Measurements from ENCODE around the gene PLCH1. TPM values are rescaled to one million over a fixed set of nuclear protein-coding genes. Genes with fewer than 3 reads are reported as not detected.

The PLCH1 gene
- polyA plus RNA-seq, 1 donor, result 7.4 TPM

- Histone ChIP-seq H3K4me1 (ENCODE audit: control insufficient read depth, insufficient read depth, low read length) (peaks cover 9% of the 10 kb centered on the region), H3K9me3 (ENCODE audit: control insufficient read depth, low read depth, low read length) (no peaks in the 10 kb centered on the region), H3K36me3 (ENCODE audit: control insufficient read depth, insufficient read depth, low read length) (no peaks in the 10 kb centered on the region), H3K27me3 (ENCODE audit: control insufficient read depth, insufficient read depth, low read length) (peaks cover 16% of the 10 kb centered on the region), H3K27ac (ENCODE audit: low read length) (peak overlapping the region; percentile 55), H3K4me3 (ENCODE audit: low read length) (peak overlapping the region; percentile 83)
- DNase-seq, result peak; percentile 49 to 70
- WGBS (ENCODE audit: insufficient coverage, low lambda C conversion rate), result no CpG with 5 or more reads among the region's 48 CpGs
Observed at GRCh38 chr3:155744010-155744625, 753 bp downstream of the PLCH1 start.

- H3K36me3 ChIP-seq (ENCODE audit: control insufficient read depth, insufficient read depth, low read length), result no peaks in the 10 kb centered on the region
- H3K9me3 ChIP-seq (ENCODE audit: control insufficient read depth, low read depth, low read length), result no peaks in the 10 kb centered on the region
- DNase-seq, result peak in 1 of 2 donors; percentile 74
- WGBS (ENCODE audit: insufficient coverage, low lambda C conversion rate), result no CpG with 5 or more reads among the region's 8 CpGs
- peaks cover 8% of the 10 kb centered on the region for H3K4me1 ChIP-seq (ENCODE audit: control insufficient read depth, insufficient read depth, low read length)
- peak overlapping the region; percentile 55 for H3K27ac ChIP-seq (ENCODE audit: low read length)
- peaks cover 16% of the 10 kb centered on the region for H3K27me3 ChIP-seq (ENCODE audit: control insufficient read depth, insufficient read depth, low read length)
- peak overlapping the region; percentile 83 for H3K4me3 ChIP-seq (ENCODE audit: low read length)
Observed at GRCh38 chr3:155743606-155744005, 1.3 kb downstream of the PLCH1 start.

- peaks cover 16% of the 10 kb centered on the region for H3K27me3 ChIP-seq (ENCODE audit: control insufficient read depth, insufficient read depth, low read length)
- H3K4me1 ChIP-seq (ENCODE audit: control insufficient read depth, insufficient read depth, low read length), result peaks cover 8% of the 10 kb centered on the region
- no peak for DNase-seq
- no peaks in the 10 kb centered on the region for H3K9me3 ChIP-seq (ENCODE audit: control insufficient read depth, low read depth, low read length)
- H3K4me3 ChIP-seq (ENCODE audit: low read length), result no peak overlapping the region
- H3K27ac ChIP-seq (ENCODE audit: low read length), result no peak overlapping the region
- no peaks in the 10 kb centered on the region for H3K36me3 ChIP-seq (ENCODE audit: control insufficient read depth, insufficient read depth, low read length)
- WGBS (ENCODE audit: insufficient coverage, low lambda C conversion rate), result no CpG with 5 or more reads among the region's 5 CpGs
Observed at GRCh38 chr3:155742349-155742965, 2.4 kb downstream of the PLCH1 start.

DNA sequence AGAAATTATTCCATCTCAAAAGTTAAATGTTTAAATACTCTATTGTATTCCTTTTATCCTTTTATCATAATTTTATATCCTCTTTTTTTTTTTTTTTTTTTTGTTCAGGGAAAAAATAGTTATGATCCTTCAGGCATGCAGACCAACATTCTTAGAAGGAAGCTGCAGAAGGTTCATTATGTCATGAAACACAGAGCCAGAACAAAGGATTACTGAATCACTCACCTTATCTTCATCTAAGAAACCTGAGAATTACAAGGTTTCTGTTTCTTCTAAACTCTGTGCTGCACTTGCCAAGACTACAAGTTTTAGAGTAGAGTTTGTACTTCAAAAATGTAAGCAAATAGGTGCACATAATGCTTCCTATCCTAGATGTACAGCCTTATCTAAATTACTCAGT is 3.3 kb downstream of the PLCH1 start:
- Histone ChIP-seq H3K9me3 (ENCODE audit: control insufficient read depth, low read depth, low read length) (no peaks in the 10 kb centered on the region), H3K36me3 (ENCODE audit: control insufficient read depth, insufficient read depth, low read length) (no peaks in the 10 kb centered on the region), H3K27ac (ENCODE audit: low read length) (no peak overlapping the region), H3K4me3 (ENCODE audit: low read length) (no peak overlapping the region), H3K4me1 (ENCODE audit: control insufficient read depth, insufficient read depth, low read length) (peaks cover 8% of the 10 kb centered on the region), H3K27me3 (ENCODE audit: control insufficient read depth, insufficient read depth, low read length) (peaks cover 16% of the 10 kb centered on the region)
- DNase-seq, result peak in 1 of 2 donors; percentile 30

DNA sequence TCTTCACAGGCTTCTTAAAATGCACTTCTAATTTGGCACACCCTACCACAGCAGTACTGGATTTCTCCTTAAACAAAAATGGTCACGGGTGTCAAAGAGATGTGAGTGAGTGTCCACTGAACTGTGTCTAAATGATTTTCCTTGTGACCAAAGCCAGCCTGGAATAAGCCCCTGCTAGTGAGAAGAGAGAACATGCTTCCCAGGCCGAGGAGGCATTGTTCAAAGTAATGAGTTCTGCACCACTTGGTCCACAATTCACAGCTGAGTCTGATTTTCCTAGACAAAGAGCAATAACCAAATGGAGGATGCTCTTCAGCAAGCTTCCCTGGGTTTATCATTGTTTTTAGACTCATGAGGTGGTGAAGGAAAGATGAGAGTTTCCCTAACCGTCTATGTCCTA is 3.8 kb downstream of the PLCH1 start:
- no peak for DNase-seq
- Histone ChIP-seq H3K4me1 (ENCODE audit: control insufficient read depth, insufficient read depth, low read length) (peaks cover 11% of the 10 kb centered on the region), H3K27me3 (ENCODE audit: control insufficient read depth, insufficient read depth, low read length) (peaks cover 14% of the 10 kb centered on the region), H3K4me3 (ENCODE audit: low read length) (no peak overlapping the region), H3K9me3 (ENCODE audit: control insufficient read depth, low read depth, low read length) (no peaks in the 10 kb centered on the region), H3K27ac (ENCODE audit: low read length) (no peak overlapping the region), H3K36me3 (ENCODE audit: control insufficient read depth, insufficient read depth, low read length) (no peaks in the 10 kb centered on the region)
- no CpG with 5 or more reads among the region's 3 CpGs for WGBS (ENCODE audit: insufficient coverage, low lambda C conversion rate)

GRCh38 chr3:155739154-155739553 is 5.7 kb downstream of the PLCH1 start:
- H3K27ac ChIP-seq (ENCODE audit: low read length), result no peak overlapping the region
- no CpG with 5 or more reads among the region's 5 CpGs for WGBS (ENCODE audit: insufficient coverage, low lambda C conversion rate)

DNA sequence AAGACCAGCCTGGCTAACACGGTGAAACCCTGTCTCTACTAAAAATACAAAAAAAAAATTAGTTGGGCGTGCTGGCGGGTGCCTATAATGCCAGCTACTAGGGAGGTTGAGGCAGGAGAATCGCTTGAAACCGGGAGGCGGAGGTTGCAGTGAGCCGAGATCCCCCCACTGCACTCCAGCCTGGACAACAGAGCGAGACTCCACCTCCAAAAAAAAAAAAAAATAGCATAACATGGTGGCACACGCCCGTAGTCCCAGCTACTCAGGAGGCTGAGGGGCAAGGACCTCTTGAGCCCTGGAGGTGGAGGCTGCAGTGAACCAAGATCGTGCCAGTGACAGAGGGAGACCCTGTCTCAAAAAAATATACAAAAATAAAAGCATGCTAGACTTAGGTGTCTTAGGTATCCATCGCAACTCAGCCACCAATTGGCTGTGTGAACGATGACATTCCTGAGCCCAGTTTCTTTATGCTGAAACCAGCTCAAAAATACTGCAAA is 6.2 kb downstream of the PLCH1 start:
- DNase-seq, result no peak
- Histone ChIP-seq H3K4me3 (ENCODE audit: low read length) (peak overlapping the region; percentile 43), H3K27ac (ENCODE audit: low read length) (peak overlapping the region; percentile 94), H3K9me3 (ENCODE audit: control insufficient read depth, low read depth, low read length) (no peaks in the 10 kb centered on the region), H3K4me1 (ENCODE audit: control insufficient read depth, insufficient read depth, low read length) (peaks cover 11% of the 10 kb centered on the region), H3K36me3 (ENCODE audit: control insufficient read depth, insufficient read depth, low read length) (no peaks in the 10 kb centered on the region), H3K27me3 (ENCODE audit: control insufficient read depth, insufficient read depth, low read length) (no peaks in the 10 kb centered on the region)
- no CpG with 5 or more reads among the region's 13 CpGs for WGBS (ENCODE audit: insufficient coverage, low lambda C conversion rate)

More at GRCh38 chr3:155739154-155739553, 5.7 kb downstream of the PLCH1 start:
- no peaks in the 10 kb centered on the region for H3K9me3 ChIP-seq (ENCODE audit: control insufficient read depth, low read depth, low read length)
- DNase-seq, result no peak
- no peaks in the 10 kb centered on the region for H3K36me3 ChIP-seq (ENCODE audit: control insufficient read depth, insufficient read depth, low read length)
- no peak overlapping the region for H3K4me3 ChIP-seq (ENCODE audit: low read length)
- peaks cover 3% of the 10 kb centered on the region for H3K27me3 ChIP-seq (ENCODE audit: control insufficient read depth, insufficient read depth, low read length)
- H3K4me1 ChIP-seq (ENCODE audit: control insufficient read depth, insufficient read depth, low read length), result peaks cover 11% of the 10 kb centered on the region

DNA sequence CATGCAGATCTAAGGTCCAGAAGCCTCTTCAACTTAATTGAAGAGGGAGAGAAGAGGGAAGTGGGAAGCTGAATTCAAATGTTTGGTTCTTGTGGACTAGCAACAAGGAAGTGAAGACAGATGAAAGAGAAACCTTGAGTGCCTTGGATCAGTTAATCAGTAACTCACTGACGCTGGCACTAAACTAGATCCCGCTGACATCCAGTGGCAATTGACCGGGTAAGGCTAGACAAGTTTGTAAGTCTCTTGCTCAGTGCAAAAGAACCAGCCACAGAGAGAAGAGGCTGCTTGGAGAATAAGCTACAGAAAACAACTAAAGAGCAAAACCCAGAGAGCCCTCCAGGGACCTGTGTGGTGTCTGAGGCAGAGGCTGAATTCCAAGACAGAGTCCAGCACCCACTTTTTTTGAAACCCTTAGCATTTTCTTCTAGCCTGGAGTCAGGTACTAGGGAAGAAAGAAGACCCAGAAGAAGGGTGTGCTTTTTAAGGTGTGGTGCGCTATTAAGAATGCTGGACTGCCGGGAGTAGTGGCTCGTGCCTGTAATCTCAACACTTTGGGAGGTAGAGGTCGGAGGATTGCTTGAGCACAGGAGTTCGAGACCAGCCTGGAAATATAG is 6.9 kb downstream of the PLCH1 start:
- no peaks in the 10 kb centered on the region for H3K36me3 ChIP-seq (ENCODE audit: control insufficient read depth, insufficient read depth, low read length)
- 0% methylated on average over 1 of the region's 8 CpGs for WGBS (ENCODE audit: insufficient coverage, low lambda C conversion rate)
- no peaks in the 10 kb centered on the region for H3K9me3 ChIP-seq (ENCODE audit: control insufficient read depth, low read depth, low read length)
- H3K27me3 ChIP-seq (ENCODE audit: control insufficient read depth, insufficient read depth, low read length), result no peaks in the 10 kb centered on the region
- peak overlapping the region; percentile 43 for H3K4me3 ChIP-seq (ENCODE audit: low read length)
- DNase-seq, result peak; percentile 92 to 97
- peaks cover 11% of the 10 kb centered on the region for H3K4me1 ChIP-seq (ENCODE audit: control insufficient read depth, insufficient read depth, low read length)
- peak overlapping the region; percentile 94 for H3K27ac ChIP-seq (ENCODE audit: low read length)

GRCh38 chr3:155736381-155736780 is 8.5 kb downstream of the PLCH1 start:
- Histone ChIP-seq H3K27ac (ENCODE audit: low read length) (peak overlapping the region; percentile 27), H3K27me3 (ENCODE audit: control insufficient read depth, insufficient read depth, low read length) (no peaks in the 10 kb centered on the region), H3K4me1 (ENCODE audit: control insufficient read depth, insufficient read depth, low read length) (peaks cover 11% of the 10 kb centered on the region), H3K4me3 (ENCODE audit: low read length) (peak overlapping the region; percentile 43), H3K9me3 (ENCODE audit: control insufficient read depth, low read depth, low read length) (no peaks in the 10 kb centered on the region), H3K36me3 (ENCODE audit: control insufficient read depth, insufficient read depth, low read length) (peaks cover 2% of the 10 kb centered on the region)
- no CpG with 5 or more reads among the region's 4 CpGs for WGBS (ENCODE audit: insufficient coverage, low lambda C conversion rate)
- DNase-seq, result no peak

DNA sequence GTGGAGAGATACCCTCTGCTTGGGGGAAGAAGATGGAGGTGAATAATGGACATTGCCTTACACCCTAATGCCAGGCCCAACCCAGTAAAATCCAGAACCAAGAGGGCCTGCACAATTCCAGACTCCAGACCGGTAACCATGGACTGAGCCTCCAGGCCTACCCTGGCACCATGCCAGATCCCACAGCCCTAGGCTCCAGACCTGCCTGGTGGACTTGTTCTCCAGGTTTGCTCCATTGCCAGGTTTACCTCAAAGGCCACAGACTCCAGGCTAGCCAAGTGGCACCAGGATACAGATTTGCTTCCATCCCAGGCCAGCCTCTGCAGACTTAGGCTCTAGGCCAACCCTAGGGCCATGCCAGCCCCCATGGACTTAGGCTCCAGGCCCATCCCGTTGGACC is 14.0 kb downstream of the PLCH1 start:
- no peak for DNase-seq
- no peaks in the 10 kb centered on the region for H3K9me3 ChIP-seq (ENCODE audit: control insufficient read depth, low read depth, low read length)
- H3K4me1 ChIP-seq (ENCODE audit: control insufficient read depth, insufficient read depth, low read length), result no peaks in the 10 kb centered on the region
- no peaks in the 10 kb centered on the region for H3K27me3 ChIP-seq (ENCODE audit: control insufficient read depth, insufficient read depth, low read length)
- H3K4me3 ChIP-seq (ENCODE audit: low read length), result no peak overlapping the region
- no CpG with 5 or more reads among the region's 2 CpGs for WGBS (ENCODE audit: insufficient coverage, low lambda C conversion rate)
- H3K36me3 ChIP-seq (ENCODE audit: control insufficient read depth, insufficient read depth, low read length), result peaks cover 2% of the 10 kb centered on the region
- H3K27ac ChIP-seq (ENCODE audit: low read length), result no peak overlapping the region

Measured in large intestine (tissue), 3 donors.